IgD-negative memory B cell (primary cell): ENCODE results near the gene MELK. TPM values are rescaled to one million over a fixed set of nuclear protein-coding genes. Genes with fewer than 3 reads are reported as not detected.
A peak's percentile ranks its signal among the peaks of the same experiment; 100 is the strongest.

ENCODE experiments used
- H3K27ac Mint-ChIP-seq, 3 donors: one replicate each; pipeline ENCODE4 v1.8.0; 2020 to 2022; ENCODE audit warnings: mild to moderate bottlenecking in 3 of 3, mixed read lengths in 3 of 3, moderate library complexity in 1 of 3
- H3K27me3 Mint-ChIP-seq: one replicate; pipeline ENCODE4 v1.8.0; 2021; ENCODE audit warnings: mixed read lengths
- H3K36me3 Mint-ChIP-seq: one replicate; pipeline ENCODE4 v1.8.0; 2020; ENCODE audit warnings: mild to moderate bottlenecking, mixed read lengths
- H3K4me1 Mint-ChIP-seq, 3 donors: one replicate each; pipeline ENCODE4 v1.8.0; 2020 to 2022; ENCODE audit warnings: mixed read lengths in 3 of 3, mild to moderate bottlenecking in 1 of 3
- H3K4me3 Mint-ChIP-seq, 4 donors: one replicate each; pipeline ENCODE4 v1.8.0; 2020 to 2022; ENCODE audit warnings: mild to moderate bottlenecking in 4 of 4, mixed read lengths in 4 of 4, moderate library complexity in 3 of 4
- H3K9me3 Mint-ChIP-seq, 3 donors: one replicate each; pipeline ENCODE4 v1.8.0; 2020 to 2021; ENCODE audit warnings: mixed read lengths in 3 of 3, mild to moderate bottlenecking in 1 of 3
- polyA plus RNA-seq: library from polyadenylated mRNA; unstranded; fragments of 300-500 nt; fragmentation: Illumina TruSeq; gene quantifications from one replicate; pipeline ENCODE4 v1.2.3, GENCODE V29; 2021

The MELK gene
- polyA plus RNA-seq, 1 donor from 2014 or later: not detected

GRCh38 chr9:36609306-36609705 lies 36.6 kb downstream of the MELK start:
- no peak overlapping the region for H3K27ac Mint-ChIP-seq
- no peaks in the 10 kb centered on the region for H3K27me3 Mint-ChIP-seq
- H3K36me3 Mint-ChIP-seq: peaks cover 2% of the 10 kb centered on the region
- H3K4me1 Mint-ChIP-seq: peaks cover 0 to 3% (median 0%) of the 10 kb centered on the region in 3 donors
- H3K9me3 Mint-ChIP-seq: no peaks in the 10 kb centered on the region
- no peak overlapping the region for H3K4me3 Mint-ChIP-seq

GRCh38 chr9:36622121-36622520 lies 49.4 kb downstream of the MELK start:
- H3K4me1 Mint-ChIP-seq: no peaks in the 10 kb centered on the region
- H3K27me3 Mint-ChIP-seq: no peaks in the 10 kb centered on the region
- no peak overlapping the region for H3K27ac Mint-ChIP-seq
- no peaks in the 10 kb centered on the region for H3K36me3 Mint-ChIP-seq
- H3K4me3 Mint-ChIP-seq: no peak overlapping the region
- no peaks in the 10 kb centered on the region for H3K9me3 Mint-ChIP-seq

GRCh38 chr9:36623280-36623679 lies 50.6 kb downstream of the MELK start:
- no peak overlapping the region for H3K4me3 Mint-ChIP-seq
- no peaks in the 10 kb centered on the region for H3K4me1 Mint-ChIP-seq
- H3K27me3 Mint-ChIP-seq: no peaks in the 10 kb centered on the region
- H3K27ac Mint-ChIP-seq: no peak overlapping the region
- H3K9me3 Mint-ChIP-seq: no peaks in the 10 kb centered on the region
- H3K36me3 Mint-ChIP-seq: no peaks in the 10 kb centered on the region

GRCh38 chr9:36625006-36625615 lies 52.4 kb downstream of the MELK start:
- no peaks in the 10 kb centered on the region for H3K9me3 Mint-ChIP-seq
- H3K27me3 Mint-ChIP-seq: no peaks in the 10 kb centered on the region
- H3K36me3 Mint-ChIP-seq: no peaks in the 10 kb centered on the region
- H3K4me3 Mint-ChIP-seq: no peak overlapping the region
- no peak overlapping the region for H3K27ac Mint-ChIP-seq
- H3K4me1 Mint-ChIP-seq: no peaks in the 10 kb centered on the region

DNA sequence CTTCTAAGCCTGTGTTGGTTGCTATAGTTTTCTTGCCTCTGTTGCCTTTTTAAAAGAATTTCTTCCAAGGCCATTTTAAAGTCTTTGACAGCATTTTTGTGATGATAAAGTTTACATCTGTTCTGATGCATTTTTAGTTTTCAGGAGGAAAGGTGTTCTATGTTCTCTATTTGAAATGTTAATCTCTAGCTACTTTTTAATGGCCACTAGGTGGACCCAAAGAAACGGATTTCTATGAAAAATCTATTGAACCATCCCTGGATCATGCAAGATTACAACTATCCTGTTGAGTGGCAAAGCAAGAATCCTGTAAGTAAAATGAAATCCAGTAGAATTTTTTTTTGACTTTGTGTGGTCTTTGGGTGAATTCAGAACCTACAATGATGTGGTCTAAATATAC lies 60.2 kb downstream of the MELK start:
- no peak overlapping the region for H3K27ac Mint-ChIP-seq
- H3K27me3 Mint-ChIP-seq: no peaks in the 10 kb centered on the region
- peaks cover 1% of the 10 kb centered on the region for H3K36me3 Mint-ChIP-seq
- no peak overlapping the region for H3K4me3 Mint-ChIP-seq
- no peaks in the 10 kb centered on the region for H3K9me3 Mint-ChIP-seq
- peaks cover 0 to 3% (median 0%) of the 10 kb centered on the region in 3 donors for H3K4me1 Mint-ChIP-seq

- no peak overlapping the region for H3K27ac Mint-ChIP-seq
- peaks cover 4% of the 10 kb centered on the region for H3K36me3 Mint-ChIP-seq
- H3K4me1 Mint-ChIP-seq: peaks cover 11 to 27% (median 15%) of the 10 kb centered on the region in 3 donors
Measured at GRCh38 chr9:36637491-36638270, 65.0 kb downstream of the MELK start.

DNA sequence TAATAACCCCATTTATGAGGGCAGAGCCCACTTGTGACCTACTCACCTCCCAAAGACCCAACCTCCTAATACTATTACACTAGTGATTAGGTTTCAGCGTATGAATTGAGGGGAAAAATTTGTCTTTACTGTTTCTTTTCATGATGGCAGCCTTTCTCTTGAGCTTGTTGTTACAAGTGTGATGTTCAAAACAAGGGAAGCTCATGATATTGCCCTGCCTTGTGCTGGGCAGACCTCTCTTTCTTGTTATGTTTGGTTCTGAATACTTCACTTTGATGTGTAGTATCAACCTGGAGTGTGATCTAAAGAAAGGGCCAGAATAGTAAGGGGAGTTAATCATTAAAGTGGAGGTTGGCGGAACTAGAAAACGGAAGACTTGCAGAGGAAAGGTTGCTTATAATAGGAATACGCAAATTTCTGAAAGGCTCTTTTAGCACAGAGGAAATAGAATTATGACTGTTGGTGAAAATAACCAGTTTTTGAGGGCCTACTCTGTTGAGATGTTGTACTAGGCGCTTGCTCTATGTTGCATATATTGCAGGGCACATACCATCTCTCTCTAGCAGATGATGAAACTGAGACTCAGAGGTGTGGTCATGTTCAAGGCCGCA lies 68.2 kb downstream of the MELK start:
- peaks cover 4% of the 10 kb centered on the region for H3K36me3 Mint-ChIP-seq
- no peaks in the 10 kb centered on the region for H3K9me3 Mint-ChIP-seq
- H3K27me3 Mint-ChIP-seq: no peaks in the 10 kb centered on the region
- H3K4me1 Mint-ChIP-seq: peaks cover 13 to 26% (median 15%) of the 10 kb centered on the region in 3 donors
- peak overlapping the region in 3 of 4 donors; percentile 0 to 63 (median 53) for H3K4me3 Mint-ChIP-seq
- peak overlapping the region; percentile 10 to 88 (median 83) for H3K27ac Mint-ChIP-seq

More at GRCh38 chr9:36637491-36638270, 65.0 kb downstream of the MELK start:
- Mint-ChIP-seq H3K9me3 (no peaks in the 10 kb centered on the region), H3K27me3 (no peaks in the 10 kb centered on the region), H3K4me3 (no peak overlapping the region)

- Mint-ChIP-seq H3K9me3 (no peaks in the 10 kb centered on the region), H3K27me3 (no peaks in the 10 kb centered on the region), H3K4me1 (peaks cover 13 to 26% (median 20%) of the 10 kb centered on the region in 3 donors), H3K36me3 (peaks cover 3% of the 10 kb centered on the region), H3K27ac (no peak overlapping the region), H3K4me3 (no peak overlapping the region)
Measured at GRCh38 chr9:36642817-36643216, 70.1 kb downstream of the MELK start.

- H3K9me3 Mint-ChIP-seq: peaks cover 0 to 2% (median 0%) of the 10 kb centered on the region in 3 donors
- H3K27me3 Mint-ChIP-seq: no peaks in the 10 kb centered on the region
- no peak overlapping the region for H3K27ac Mint-ChIP-seq
- no peak overlapping the region for H3K4me3 Mint-ChIP-seq
- H3K4me1 Mint-ChIP-seq: peaks cover 5 to 12% (median 8%) of the 10 kb centered on the region in 3 donors
- H3K36me3 Mint-ChIP-seq: peaks cover 3% of the 10 kb centered on the region
Measured at GRCh38 chr9:36656842-36657241, 84.1 kb downstream of the MELK start.

- Mint-ChIP-seq H3K4me3 (peak overlapping the region in 1 of 4 donors; percentile 74), H3K36me3 (peaks cover 1% of the 10 kb centered on the region), H3K27ac (peak overlapping the region in 1 of 3 donors; percentile 53), H3K4me1 (peaks cover 5 to 13% (median 8%) of the 10 kb centered on the region in 3 donors), H3K9me3 (peaks cover 0 to 4% (median 2%) of the 10 kb centered on the region in 3 donors), H3K27me3 (no peaks in the 10 kb centered on the region)
Measured at GRCh38 chr9:36659500-36659899, 86.8 kb downstream of the MELK start.

DNA sequence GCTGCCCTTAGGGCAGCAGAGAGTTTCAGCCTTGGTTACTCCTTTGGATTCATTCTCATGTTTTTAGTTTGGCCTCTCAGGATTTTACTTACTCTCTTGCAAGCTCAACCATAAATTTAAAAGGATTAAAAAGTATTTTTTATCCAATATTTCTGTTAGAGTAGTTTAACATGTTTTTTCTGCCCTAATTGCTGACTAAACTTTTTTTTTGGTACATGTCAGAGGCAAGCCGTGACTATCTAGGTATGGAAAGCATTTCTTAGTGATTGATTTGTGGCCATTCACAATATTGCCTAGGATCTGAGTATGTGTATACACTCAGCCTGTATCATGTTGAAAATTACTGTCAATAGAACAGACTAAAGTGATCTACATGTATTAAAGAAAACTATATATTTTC lies 92.1 kb downstream of the MELK start:
- Mint-ChIP-seq H3K4me3 (no peak overlapping the region), H3K27me3 (no peaks in the 10 kb centered on the region), H3K27ac (no peak overlapping the region), H3K36me3 (peaks cover 1% of the 10 kb centered on the region), H3K9me3 (peaks cover 0 to 4% (median 0%) of the 10 kb centered on the region in 3 donors), H3K4me1 (peaks cover 6 to 12% (median 11%) of the 10 kb centered on the region in 3 donors)

DNA sequence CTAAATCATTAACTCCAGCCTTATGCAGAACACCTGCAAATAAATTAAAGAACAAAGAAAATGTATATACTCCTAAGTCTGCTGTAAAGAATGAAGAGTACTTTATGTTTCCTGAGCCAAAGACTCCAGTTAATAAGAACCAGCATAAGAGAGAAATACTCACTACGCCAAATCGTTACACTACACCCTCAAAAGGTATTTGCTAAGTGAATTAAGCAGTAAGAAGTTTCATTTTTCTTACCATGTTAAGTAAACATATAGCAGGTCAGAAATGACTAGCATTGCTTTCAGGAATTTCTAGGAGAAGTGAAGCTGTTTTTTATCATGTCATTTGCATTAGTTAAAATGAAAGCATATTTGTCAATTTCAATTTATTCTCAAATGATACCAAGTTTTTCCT lies 92.7 kb downstream of the MELK start:
- peaks cover 1% of the 10 kb centered on the region for H3K36me3 Mint-ChIP-seq
- no peaks in the 10 kb centered on the region for H3K27me3 Mint-ChIP-seq
- H3K4me3 Mint-ChIP-seq: peak overlapping the region in 1 of 4 donors; percentile 15
- H3K9me3 Mint-ChIP-seq: peaks cover 0 to 4% (median 0%) of the 10 kb centered on the region in 3 donors
- no peak overlapping the region for H3K27ac Mint-ChIP-seq
- H3K4me1 Mint-ChIP-seq: peaks cover 6 to 10% (median 8%) of the 10 kb centered on the region in 3 donors

DNA sequence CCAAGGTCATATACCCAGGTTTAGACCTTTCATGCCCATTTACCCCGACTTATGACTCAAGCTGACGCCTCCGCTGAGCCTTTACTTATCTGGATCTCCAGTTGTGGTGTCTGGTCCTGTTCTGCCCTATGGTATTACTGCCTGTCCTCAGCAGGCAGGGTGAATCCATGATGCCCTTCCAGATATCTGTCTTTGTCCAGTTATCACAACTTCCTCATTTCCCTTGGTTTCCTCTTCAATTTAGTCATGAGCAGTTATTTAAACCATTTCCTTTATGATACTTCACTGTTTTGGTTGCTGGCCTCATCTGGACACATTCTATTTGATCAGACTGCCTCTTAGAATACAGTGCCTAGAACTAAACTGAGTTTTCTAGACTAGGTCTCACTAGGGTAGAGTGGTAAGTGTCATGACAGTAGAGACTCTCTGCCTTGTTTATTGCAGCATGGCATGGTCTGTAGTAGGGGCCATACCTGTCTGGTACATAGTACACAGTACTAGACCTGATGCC lies 93.3 kb downstream of the MELK start:
- Mint-ChIP-seq H3K27ac (no peak overlapping the region), H3K27me3 (no peaks in the 10 kb centered on the region), H3K4me1 (peaks cover 6 to 10% (median 8%) of the 10 kb centered on the region in 3 donors), H3K9me3 (peaks cover 0 to 4% (median 0%) of the 10 kb centered on the region in 3 donors), H3K4me3 (peak overlapping the region in 2 of 4 donors; percentile 2 to 15), H3K36me3 (peaks cover 1% of the 10 kb centered on the region)

GRCh38 chr9:36671561-36671960 lies 98.9 kb downstream of the MELK start:
- Mint-ChIP-seq H3K4me1 (peaks cover under 1 to 5% (median 4%) of the 10 kb centered on the region in 3 donors), H3K36me3 (no peaks in the 10 kb centered on the region), H3K27ac (no peak overlapping the region), H3K27me3 (no peaks in the 10 kb centered on the region), H3K9me3 (no peaks in the 10 kb centered on the region), H3K4me3 (no peak overlapping the region)

DNA sequence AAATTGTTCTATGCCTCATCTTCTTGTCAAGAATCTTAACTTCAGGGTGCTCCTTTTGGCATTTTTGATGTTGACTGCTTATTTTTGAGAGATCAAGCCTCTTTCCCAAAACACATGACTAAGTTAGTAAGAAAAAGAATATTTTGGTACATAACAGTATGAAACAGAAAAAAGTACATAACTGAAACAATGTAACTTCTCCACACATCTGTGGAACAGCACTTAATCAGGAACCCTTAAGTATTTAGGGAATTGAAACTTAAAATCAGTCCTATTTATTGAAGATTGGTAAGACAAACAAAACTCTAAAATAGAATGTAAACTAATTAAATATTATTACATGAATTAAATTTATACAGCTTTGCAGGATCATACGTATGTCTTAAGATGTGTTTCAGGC lies 103.4 kb downstream of the MELK start:
- no peaks in the 10 kb centered on the region for H3K27me3 Mint-ChIP-seq
- H3K4me3 Mint-ChIP-seq: no peak overlapping the region
- H3K36me3 Mint-ChIP-seq: peaks cover 3% of the 10 kb centered on the region
- H3K4me1 Mint-ChIP-seq: peaks cover 0 to 12% (median 3%) of the 10 kb centered on the region in 3 donors
- H3K9me3 Mint-ChIP-seq: no peaks in the 10 kb centered on the region
- no peak overlapping the region for H3K27ac Mint-ChIP-seq
